Prostate gland (tissue), 2 donors: Measurements from ENCODE around the gene PHF5A. TPM values are rescaled to one million over a fixed set of nuclear protein-coding genes. Genes with fewer than 3 reads are reported as not detected.

Experiments
- DNase-seq: peaks from one replicate; pipeline ENCODE4 v3.0.0-alpha.2; 2019; ENCODE audit warnings: low spot score
- H3K27ac ChIP-seq, 2 donors: fragments of 200-600 bp; sonication (generic); 2 replicates each; pipeline ENCODE4 v1.5.1; 2017 to 2019
- H3K27me3 ChIP-seq: fragments of 200-600 bp; sonication (generic); replicated peaks from 2 replicates; pipeline ENCODE4 v1.5.1; 2019; ENCODE audit not compliant: insufficient read depth
- H3K36me3 ChIP-seq, 2 donors: fragments of 200-600 bp; sonication (generic); 1 replicate in 1 of 2; 2 replicates in 1 of 2; pipeline versions ENCODE4 v1.5.1 to v1.8.1; 2017 to 2019
- H3K4me1 ChIP-seq: fragments of 200-600 bp; sonication (generic); replicated peaks from 2 replicates; pipeline ENCODE4 v1.5.1; 2019
- H3K4me3 ChIP-seq, 2 donors: fragments of 200-600 bp; sonication (generic); 2 replicates each; pipeline ENCODE4 v1.5.1; 2017 to 2019
- H3K9me3 ChIP-seq: fragments of 200-600 bp; sonication (generic); 2 replicates; pipeline ENCODE4 v1.5.1; 2017
- CTCF ChIP-seq, 4 experiments: fragments of 200-600 bp in 2 of 4; fragments of 450-650 bp in 2 of 4; sonication (generic) in 2 of 4; IDR thresholded peaks; 1 replicate in 3 of 4; 2 replicates in 1 of 4; pipeline ENCODE4 v1.5.1; 2016 to 2019; ENCODE audit warnings: antibody characterized with exemption in 4 of 4, mild to moderate bottlenecking in 2 of 4, moderate library complexity in 2 of 4
- POLR2A ChIP-seq: fragments of 450-650 bp; IDR thresholded peaks from one replicate; pipeline ENCODE4 v1.6.1; 2016; ENCODE audit warnings: antibody characterized with exemption, mild to moderate bottlenecking
- POLR2AphosphoS5 ChIP-seq: sonication (generic); formaldehyde crosslinking; IDR thresholded peaks from one replicate; pipeline ENCODE4 v1.6.1; 2017; ENCODE audit warnings: antibody characterized with exemption
- WGBS: methylation state at CpG from one replicate; pipeline ENCODE4 v1.1.5; 2018; 5-methylcytosine and 5-hydroxymethylcytosine counted together
- intact Hi-C: fragments of 100-400 bp; cut with DNase I; formaldehyde crosslinking; loops from one replicate; pipeline ENCODE4 v1.14.2; 2022
- total RNA-seq, 2 donors: library from RNA; depleted of rRNA; stranded (reverse); fragments of >200 nt; gene quantifications; one replicate each; pipeline ENCODE4 v1.1.0, GENCODE V29; 2016

PHF5A gene
- total RNA-seq, 2 donors from 2014 or later = 35.8 to 40.2 TPM

GRCh38 chr22:41479671-41480396 is 11.3 kb upstream of the PHF5A start:
- intact Hi-C loops = no loop called here
- DNase-seq = no peak
- no peaks in the 10 kb centered on the region for H3K9me3 ChIP-seq
- no peak overlapping the region for H3K27ac ChIP-seq
- no peaks in the 10 kb centered on the region for H3K36me3 ChIP-seq
- no peak overlapping the region for H3K4me3 ChIP-seq
- H3K4me1 ChIP-seq = no peaks in the 10 kb centered on the region
- TF ChIP-seq CTCF (IDR thresholded peaks at IDR 0.05) (no peak), POLR2A (no peak), POLR2AphosphoS5 (no peak)
- WGBS = 76% methylated on average over 6 of the region's 6 CpGs
- H3K27me3 ChIP-seq = no peaks in the 10 kb centered on the region

- H3K4me1 ChIP-seq = no peaks in the 10 kb centered on the region
- intact Hi-C loops = no loop called here
These were observed 10.5 kb upstream of the PHF5A start for GRCh38 chr22:41478891-41479521.

GRCh38 chr22:41478473-41478872 is 10.0 kb upstream of the PHF5A start:
- WGBS = 86% methylated on average over 2 of the region's 2 CpGs
- H3K4me3 ChIP-seq = no peak overlapping the region
- H3K27me3 ChIP-seq = no peaks in the 10 kb centered on the region
- no peaks in the 10 kb centered on the region for H3K9me3 ChIP-seq
- H3K4me1 ChIP-seq = no peaks in the 10 kb centered on the region
- intact Hi-C loops = no loop called here
- no peak overlapping the region for H3K27ac ChIP-seq
- TF ChIP-seq POLR2A = no peak
- DNase-seq = no peak
- no peaks in the 10 kb centered on the region for H3K36me3 ChIP-seq

More at GRCh38 chr22:41478891-41479521, 10.5 kb upstream of the PHF5A start:
- TF ChIP-seq POLR2AphosphoS5 (no peak), CTCF (IDR thresholded peaks at IDR 0.05) (no peak), POLR2A (no peak)
- Histone ChIP-seq H3K36me3 (no peaks in the 10 kb centered on the region), H3K27me3 (no peaks in the 10 kb centered on the region), H3K27ac (no peak overlapping the region), H3K4me3 (no peak overlapping the region), H3K9me3 (no peaks in the 10 kb centered on the region)
- DNase-seq = no peak
- 86% methylated on average over 7 of the region's 7 CpGs for WGBS

- Histone ChIP-seq H3K4me1 (peaks cover 4% of the 10 kb centered on the region), H3K27me3 (no peaks in the 10 kb centered on the region), H3K9me3 (no peaks in the 10 kb centered on the region), H3K36me3 (no peaks in the 10 kb centered on the region), H3K4me3 (no peak overlapping the region), H3K27ac (no peak overlapping the region)
- 94% methylated on average over 6 of the region's 6 CpGs for WGBS
- intact Hi-C loops = no loop called here
- TF ChIP-seq POLR2A (no peak), POLR2AphosphoS5 (no peak), CTCF (IDR thresholded peaks at IDR 0.05) (no peak)
- no peak for DNase-seq
These were observed 6.5 kb upstream of the PHF5A start for GRCh38 chr22:41474872-41475451.

GRCh38 chr22:41471568-41471967 is 3.1 kb upstream of the PHF5A start:
- no peaks in the 10 kb centered on the region for H3K27me3 ChIP-seq
- H3K9me3 ChIP-seq = no peaks in the 10 kb centered on the region
- intact Hi-C loops = no loop called here
- no peaks in the 10 kb centered on the region for H3K36me3 ChIP-seq
- H3K27ac ChIP-seq = no peak overlapping the region
- TF ChIP-seq CTCF (IDR thresholded peaks at IDR 0.05) = no peak
- TF ChIP-seq POLR2AphosphoS5 = no peak
- TF ChIP-seq POLR2A = no peak
- no peak overlapping the region for H3K4me3 ChIP-seq
- WGBS = 83% methylated on average over 2 of the region's 2 CpGs
- peaks cover 9% of the 10 kb centered on the region for H3K4me1 ChIP-seq
- DNase-seq = no peak
